Umbilical cord (tissue), 2 donors: ENCODE measurements around the gene PIGW. TPM values are rescaled to one million over a fixed set of nuclear protein-coding genes. Genes with fewer than 3 reads are reported as not detected.
A peak's percentile ranks its signal among the peaks of the same experiment; 100 is the strongest.
"Not testable (repeated sequence)": the region's sequence is repeated elsewhere in the genome, so short reads cannot be mapped to it uniquely, and the experiment has no call there.

Experiments used
- DNase-seq: peaks from one replicate; pipeline ENCODE4 v3.0.0-alpha.2; 2015; ENCODE audit warnings: low spot score
- total RNA-seq: library from RNA; depleted of rRNA; stranded (reverse); fragments of >200 nt; gene quantifications from one replicate; pipeline ENCODE4 v1.2.3, GENCODE V29; 2014; ENCODE audit warnings: low replicate concordance; ENCODE audit not compliant: insufficient read depth

Gene PIGW
- total RNA-seq, 1 donor from 2014 or later, result 8.2 TPM

GRCh38 chr17:36507266-36507665 is 27.5 kb upstream of the PIGW start:
- no peak for DNase-seq

- DNase-seq, result not testable (repeated sequence)
Observed at GRCh38 chr17:36508439-36508838, 26.3 kb upstream of the PIGW start.

- DNase-seq, result no peak
Observed at GRCh38 chr17:36509272-36509985, 25.4 kb upstream of the PIGW start.

- no peak for DNase-seq
Observed at GRCh38 chr17:36510636-36511035, 24.2 kb upstream of the PIGW start.

GRCh38 chr17:36511216-36511615 is 23.6 kb upstream of the PIGW start:
- DNase-seq, result no peak

- no peak for DNase-seq
Observed at GRCh38 chr17:36512641-36513040, 22.1 kb upstream of the PIGW start.

GRCh38 chr17:36514856-36515255 is 19.9 kb upstream of the PIGW start:
- DNase-seq, result no peak

- no peak for DNase-seq
Observed at GRCh38 chr17:36515837-36516236, 18.9 kb upstream of the PIGW start.

GRCh38 chr17:36523113-36523512 is 11.7 kb upstream of the PIGW start:
- DNase-seq, result no peak

GRCh38 chr17:36524428-36524876 is 10.3 kb upstream of the PIGW start:
- no peak for DNase-seq

- no peak for DNase-seq
Observed at GRCh38 chr17:36525113-36525512, 9.7 kb upstream of the PIGW start.

- DNase-seq, result no peak
Observed at GRCh38 chr17:36525888-36526287, 8.9 kb upstream of the PIGW start.

- DNase-seq, result no peak
Observed at GRCh38 chr17:36527621-36528250, 7.1 kb upstream of the PIGW start.

- no peak for DNase-seq
Observed at GRCh38 chr17:36529121-36529520, 5.7 kb upstream of the PIGW start.

- no peak for DNase-seq
Observed at GRCh38 chr17:36532435-36532975, 2.3 kb upstream of the PIGW start.

- peak; percentile 63 for DNase-seq
Observed at GRCh38 chr17:36533935-36534839, 600 bp upstream of the PIGW start.

GRCh38 chr17:36535669-36536081 is 888 bp downstream of the PIGW start:
- DNase-seq, result no peak

GRCh38 chr17:36540696-36541095 is 5.9 kb downstream of the PIGW start:
- no peak for DNase-seq

GRCh38 chr17:36542755-36543154 is 8.0 kb downstream of the PIGW start:
- DNase-seq, result no peak

- peak; percentile 50 for DNase-seq
Observed at GRCh38 chr17:36544044-36544306, 9.2 kb downstream of the PIGW start.

GRCh38 chr17:36544307-36545076 is 9.7 kb downstream of the PIGW start, which contains the start of gene GGNBP2:
GGNBP2 (plus strand) TSS chr17:36544919; CDS start chr17:36545725, 806 bp downstream.
- peak; percentile 96 for DNase-seq
